Measurements from ENCODE around the gene STX10.

The STX10 gene

DNA sequence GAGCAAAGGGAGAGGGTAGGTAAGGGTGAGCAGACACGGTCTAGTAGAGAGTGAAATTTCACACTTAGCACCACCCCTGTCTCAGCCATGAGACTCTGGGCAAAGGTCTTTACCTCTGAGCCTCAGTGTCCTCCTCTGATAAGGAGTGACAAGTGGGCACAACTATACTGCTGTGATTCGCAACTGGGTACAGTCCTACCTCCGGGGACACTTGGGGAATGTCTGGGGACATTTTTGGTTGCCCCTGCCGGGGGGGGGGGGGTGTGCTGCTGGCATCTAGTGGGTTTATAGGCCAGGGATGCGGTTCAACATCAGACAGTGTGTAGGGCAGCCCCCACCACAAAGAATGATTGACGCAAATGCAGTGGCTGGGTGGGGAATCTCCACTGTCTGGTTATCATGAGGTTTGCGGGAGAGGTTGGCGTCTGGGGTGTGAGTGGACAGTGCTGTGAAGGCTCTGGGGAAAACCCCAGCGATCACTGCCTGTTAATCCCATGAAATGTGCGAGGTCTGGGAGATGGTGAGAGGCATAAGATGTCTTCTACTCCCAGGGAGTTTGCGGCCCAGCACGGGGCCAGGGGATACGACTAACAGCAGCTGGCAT is 27.8 kb downstream of the STX10 start:
- H3K9me3 ChIP-seq (ENCODE audit: control insufficient read depth, insufficient read depth, low read length) = no peaks in the 10 kb centered on the region
- no peak overlapping the region for H3K4me2 ChIP-seq (ENCODE audit: low read length)
- H3F3A ChIP-seq (ENCODE audit: control insufficient read depth, insufficient read depth) = peaks cover under 1% of the 10 kb centered on the region; the same call in 1 of the 2 replicates
- TF ChIP-seq EZH2phosphoT487 (IDR thresholded peaks at IDR 0.05; ENCODE audit: borderline replicate concordance, low read length) = no peak
- TF ChIP-seq, protein P1, sequence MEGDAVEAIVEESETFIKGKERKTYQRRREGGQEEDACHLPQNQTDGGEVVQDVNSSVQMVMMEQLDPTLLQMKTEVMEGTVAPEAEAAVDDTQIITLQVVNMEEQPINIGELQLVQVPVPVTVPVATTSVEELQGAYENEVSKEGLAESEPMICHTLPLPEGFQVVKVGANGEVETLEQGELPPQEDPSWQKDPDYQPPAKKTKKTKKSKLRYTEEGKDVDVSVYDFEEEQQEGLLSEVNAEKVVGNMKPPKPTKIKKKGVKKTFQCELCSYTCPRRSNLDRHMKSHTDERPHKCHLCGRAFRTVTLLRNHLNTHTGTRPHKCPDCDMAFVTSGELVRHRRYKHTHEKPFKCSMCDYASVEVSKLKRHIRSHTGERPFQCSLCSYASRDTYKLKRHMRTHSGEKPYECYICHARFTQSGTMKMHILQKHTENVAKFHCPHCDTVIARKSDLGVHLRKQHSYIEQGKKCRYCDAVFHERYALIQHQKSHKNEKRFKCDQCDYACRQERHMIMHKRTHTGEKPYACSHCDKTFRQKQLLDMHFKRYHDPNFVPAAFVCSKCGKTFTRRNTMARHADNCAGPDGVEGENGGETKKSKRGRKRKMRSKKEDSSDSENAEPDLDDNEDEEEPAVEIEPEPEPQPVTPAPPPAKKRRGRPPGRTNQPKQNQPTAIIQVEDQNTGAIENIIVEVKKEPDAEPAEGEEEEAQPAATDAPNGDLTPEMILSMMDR (IDR thresholded peaks at IDR 0.05; ENCODE audit: low read depth, low read length, poor library complexity, severe bottlenecking) = no peak
- no peaks in the 10 kb centered on the region for H3K9me2 ChIP-seq (replicated peaks; ENCODE audit: control insufficient read depth, low read length)
- H3K4me3 ChIP-seq (ENCODE audit: low read length) = no peak overlapping the region
- no peaks in the 10 kb centered on the region for H3K27me3 ChIP-seq (ENCODE audit: control insufficient read depth, low read length)
- H3K36me3 ChIP-seq (ENCODE audit: control insufficient read depth, low read length) = peaks cover 46% of the 10 kb centered on the region
- H3K27ac ChIP-seq (ENCODE audit: low read depth, low read length) = no peak overlapping the region
- H3K4me1 ChIP-seq (ENCODE audit: control insufficient read depth, low read length) = peaks cover 21% of the 10 kb centered on the region
- peaks cover 25% of the 10 kb centered on the region for H4K20me1 ChIP-seq (ENCODE audit: control insufficient read depth, insufficient read depth, low read depth, low read length)
- peaks cover 88% of the 10 kb centered on the region for H3K79me2 ChIP-seq (ENCODE audit: control insufficient read depth, low read length)

DNA sequence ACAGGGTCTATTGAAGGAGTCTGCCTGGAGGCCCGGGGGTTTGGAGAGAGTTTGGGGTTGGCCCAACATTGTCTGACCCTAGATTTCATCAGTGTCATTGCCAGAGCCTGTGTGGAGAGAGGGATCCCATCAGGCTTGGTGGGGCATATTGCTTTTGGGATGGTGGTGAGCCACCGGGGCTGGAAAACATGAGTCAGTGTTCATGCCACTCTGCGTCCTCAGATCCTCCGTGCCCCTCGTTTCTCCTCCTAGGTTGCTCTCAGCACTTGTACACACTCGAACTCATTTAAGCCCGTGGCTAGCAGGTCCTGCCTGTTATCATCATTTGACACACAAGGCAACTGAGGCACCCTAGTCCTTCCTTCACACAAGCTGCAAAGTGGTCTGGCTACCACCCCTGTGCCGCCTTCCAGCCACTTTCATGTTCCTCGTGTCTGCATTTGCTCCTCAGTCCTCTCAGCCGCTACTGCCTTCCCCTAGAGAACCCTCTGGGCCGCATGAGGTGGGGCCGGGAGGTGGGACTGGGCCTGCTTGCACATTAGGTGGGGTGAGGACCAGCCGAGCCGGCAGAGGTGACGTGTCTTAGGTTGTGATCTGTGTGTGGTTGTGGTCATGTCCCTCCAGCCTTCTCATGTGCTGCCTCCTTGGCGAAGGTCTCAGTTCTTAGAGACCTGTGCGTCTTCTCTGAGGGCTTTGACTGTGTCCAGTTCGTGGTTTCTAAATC is 28.5 kb downstream of the STX10 start:
- peaks cover 25% of the 10 kb centered on the region for H4K20me1 ChIP-seq (ENCODE audit: control insufficient read depth, insufficient read depth, low read depth, low read length)
- H3F3A ChIP-seq (ENCODE audit: control insufficient read depth, insufficient read depth) = peaks cover 6% of the 10 kb centered on the region
- H3K79me2 ChIP-seq (ENCODE audit: control insufficient read depth, low read length) = peaks cover 84% of the 10 kb centered on the region
- no peak overlapping the region for H3K4me2 ChIP-seq (ENCODE audit: low read length)
- no peaks in the 10 kb centered on the region for H3K27me3 ChIP-seq (ENCODE audit: control insufficient read depth, low read length)
- no peaks in the 10 kb centered on the region for H3K9me2 ChIP-seq (replicated peaks; ENCODE audit: control insufficient read depth, low read length)
- H3K4me3 ChIP-seq (ENCODE audit: low read length) = no peak overlapping the region
- TF ChIP-seq EZH2phosphoT487 (IDR thresholded peaks at IDR 0.05; ENCODE audit: borderline replicate concordance, low read length) = no peak
- TF ChIP-seq, protein P1 (IDR thresholded peaks at IDR 0.05; ENCODE audit: low read depth, low read length, poor library complexity, severe bottlenecking) = no peak
- peaks cover 28% of the 10 kb centered on the region for H3K4me1 ChIP-seq (ENCODE audit: control insufficient read depth, low read length)
- H3K9me3 ChIP-seq (ENCODE audit: control insufficient read depth, insufficient read depth, low read length) = no peaks in the 10 kb centered on the region
- H3K27ac ChIP-seq (ENCODE audit: low read depth, low read length) = no peak overlapping the region
- peaks cover 46% of the 10 kb centered on the region for H3K36me3 ChIP-seq (ENCODE audit: control insufficient read depth, low read length)

DNA sequence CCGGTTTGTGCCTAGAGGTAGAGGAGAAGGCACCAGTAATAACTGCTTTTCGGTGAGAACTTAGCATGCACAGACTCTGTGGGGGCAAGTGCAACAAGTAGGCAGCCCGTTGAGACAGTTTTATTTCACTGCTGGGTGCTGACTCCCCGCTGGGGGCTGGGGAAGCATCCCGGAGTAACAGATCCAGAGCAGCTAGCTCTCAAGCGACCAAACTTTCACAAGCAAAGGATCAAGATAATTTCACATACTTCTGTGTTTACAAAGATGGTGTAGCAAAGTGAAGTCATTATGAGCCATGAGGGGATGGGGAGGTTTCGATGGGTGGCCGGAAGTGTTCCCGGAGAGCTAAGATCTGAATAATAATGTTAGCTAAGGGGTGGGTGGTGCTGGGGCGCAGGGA is 29.4 kb downstream of the STX10 start:
- no peak overlapping the region for H3K4me3 ChIP-seq (ENCODE audit: low read length)
- peaks cover 83% of the 10 kb centered on the region for H3K79me2 ChIP-seq (ENCODE audit: control insufficient read depth, low read length)
- peaks cover 6% of the 10 kb centered on the region for H3F3A ChIP-seq (ENCODE audit: control insufficient read depth, insufficient read depth)
- peaks cover 29% of the 10 kb centered on the region for H3K4me1 ChIP-seq (ENCODE audit: control insufficient read depth, low read length)
- H3K4me2 ChIP-seq (ENCODE audit: low read length) = no peak overlapping the region
- H3K9me2 ChIP-seq (replicated peaks; ENCODE audit: control insufficient read depth, low read length) = no peaks in the 10 kb centered on the region
- no peak for TF ChIP-seq EZH2phosphoT487 (IDR thresholded peaks at IDR 0.05; ENCODE audit: borderline replicate concordance, low read length)
- TF ChIP-seq, protein P1 (IDR thresholded peaks at IDR 0.05; ENCODE audit: low read depth, low read length, poor library complexity, severe bottlenecking) = no peak
- H4K20me1 ChIP-seq (ENCODE audit: control insufficient read depth, insufficient read depth, low read depth, low read length) = peaks cover 25% of the 10 kb centered on the region
- H3K36me3 ChIP-seq (ENCODE audit: control insufficient read depth, low read length) = peaks cover 39% of the 10 kb centered on the region
- no peaks in the 10 kb centered on the region for H3K27me3 ChIP-seq (ENCODE audit: control insufficient read depth, low read length)
- no peak overlapping the region for H3K27ac ChIP-seq (ENCODE audit: low read depth, low read length)
- H3K9me3 ChIP-seq (ENCODE audit: control insufficient read depth, insufficient read depth, low read length) = no peaks in the 10 kb centered on the region

Data from DOHH2 (cell line).